ENCODE measurements around the gene CD84. TPM values are rescaled to one million over a fixed set of nuclear protein-coding genes. Genes with fewer than 3 reads are reported as not detected.

The CD84 gene
- polyA plus RNA-seq, 3 donors = 14.5 to 33.5 (median 31.8) TPM

DNA sequence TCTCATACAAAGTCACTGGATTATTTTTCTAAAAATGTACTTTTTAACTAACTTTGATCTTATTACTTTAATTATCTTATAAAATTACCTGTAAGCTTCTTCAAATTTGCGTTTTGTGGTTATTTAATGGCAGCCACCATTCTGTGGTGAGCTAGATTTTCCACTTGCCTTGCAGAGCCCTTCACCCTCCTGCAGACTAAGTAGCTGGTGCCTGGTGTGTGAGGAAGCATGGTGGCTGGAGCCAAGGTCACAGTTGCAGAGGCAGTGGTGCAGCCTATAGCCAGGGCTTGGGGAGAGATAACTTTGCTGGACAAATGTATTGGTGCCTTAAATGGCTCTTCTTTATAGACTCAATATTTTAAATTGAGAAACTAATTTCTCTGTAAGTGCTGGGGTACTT lies 11.2 kb upstream of the CD84 start:
- Histone ChIP-seq H3K4me2 (replicated peaks; ENCODE audit: extremely low read depth, low read length, poor library complexity, severe bottlenecking) (no peak overlapping the region), H3K9ac (ENCODE audit: insufficient read depth, low read length, poor library complexity, severe bottlenecking) (no peak overlapping the region), H3K27ac (ENCODE audit: low read depth in 1 of 2, low read length in 2 of 2) (no peak overlapping the region), H3K4me1 (ENCODE audit: control insufficient read depth in 1 of 2, insufficient read depth in 2 of 2, low read length in 2 of 2) (peaks cover 9 to 31% of the 10 kb centered on the region in 2 donors), H2AFZ (ENCODE audit: insufficient read depth, low read depth, low read length, poor library complexity, severe bottlenecking) (no peak overlapping the region), H3K27me3 (ENCODE audit: control insufficient read depth in 2 of 2, insufficient read depth in 2 of 2, low read length in 2 of 2) (no peaks in the 10 kb centered on the region), H3K79me2 (ENCODE audit: insufficient read depth, low read length) (no peaks in the 10 kb centered on the region), H3K4me3 (replicated peaks in 1 of 3; ENCODE audit: low read depth in 2 of 3, low read length in 3 of 3) (no peak overlapping the region), H4K20me1 (ENCODE audit: insufficient read depth, low read length) (no peaks in the 10 kb centered on the region), H3K9me3 (replicated peaks in 1 of 2; ENCODE audit: control insufficient read depth in 1 of 2, insufficient read depth in 1 of 2, low read length in 2 of 2) (no peaks in the 10 kb centered on the region), H3K36me3 (replicated peaks in 1 of 2; ENCODE audit: control insufficient read depth in 1 of 2, insufficient read depth in 2 of 2, low read length in 2 of 2) (no peaks in the 10 kb centered on the region)
- Mint-ChIP-seq H3K27me3 (ENCODE audit: low read depth in 3 of 3) (peaks cover 1 to 2% (median 2%) of the 10 kb centered on the region in 3 donors), H3K36me3 (peaks cover 4% of the 10 kb centered on the region in 2 donors), H3K4me3 (no peak overlapping the region), H3K4me1 (peaks cover 36% of the 10 kb centered on the region), H3K9me3 (peaks cover 8 to 15% (median 11%) of the 10 kb centered on the region in 7 donors), H3K27ac (no peak overlapping the region)
- TF ChIP-seq, protein P1, sequence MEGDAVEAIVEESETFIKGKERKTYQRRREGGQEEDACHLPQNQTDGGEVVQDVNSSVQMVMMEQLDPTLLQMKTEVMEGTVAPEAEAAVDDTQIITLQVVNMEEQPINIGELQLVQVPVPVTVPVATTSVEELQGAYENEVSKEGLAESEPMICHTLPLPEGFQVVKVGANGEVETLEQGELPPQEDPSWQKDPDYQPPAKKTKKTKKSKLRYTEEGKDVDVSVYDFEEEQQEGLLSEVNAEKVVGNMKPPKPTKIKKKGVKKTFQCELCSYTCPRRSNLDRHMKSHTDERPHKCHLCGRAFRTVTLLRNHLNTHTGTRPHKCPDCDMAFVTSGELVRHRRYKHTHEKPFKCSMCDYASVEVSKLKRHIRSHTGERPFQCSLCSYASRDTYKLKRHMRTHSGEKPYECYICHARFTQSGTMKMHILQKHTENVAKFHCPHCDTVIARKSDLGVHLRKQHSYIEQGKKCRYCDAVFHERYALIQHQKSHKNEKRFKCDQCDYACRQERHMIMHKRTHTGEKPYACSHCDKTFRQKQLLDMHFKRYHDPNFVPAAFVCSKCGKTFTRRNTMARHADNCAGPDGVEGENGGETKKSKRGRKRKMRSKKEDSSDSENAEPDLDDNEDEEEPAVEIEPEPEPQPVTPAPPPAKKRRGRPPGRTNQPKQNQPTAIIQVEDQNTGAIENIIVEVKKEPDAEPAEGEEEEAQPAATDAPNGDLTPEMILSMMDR (IDR thresholded peaks at IDR 0.05) = no peak
- no CpG with 5 or more reads among the region's 1 CpG for WGBS (ENCODE audit: insufficient coverage)
- intact Hi-C loops (cut with micrococcal nuclease) = no loop called here
- no peak for DNase-seq

DNA sequence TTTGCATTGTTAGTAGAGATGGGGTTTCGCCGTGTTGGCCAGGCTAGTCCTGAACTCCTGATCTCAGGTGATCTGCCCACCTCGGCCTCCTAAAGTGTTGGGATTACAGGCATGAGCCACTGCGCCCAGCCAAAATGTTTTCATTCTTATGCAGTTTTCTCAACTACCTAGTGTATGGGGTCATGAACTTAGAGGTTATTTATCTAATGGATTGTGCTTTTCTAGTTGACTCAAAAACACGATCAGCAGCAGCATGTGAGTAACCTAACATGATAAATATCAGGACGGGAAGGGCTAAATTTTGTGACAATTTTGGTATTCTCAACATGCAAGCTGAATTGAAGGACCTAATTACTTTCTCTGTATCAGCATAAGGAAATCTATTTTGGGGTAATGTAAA lies 9.2 kb upstream of the CD84 start:
- Histone ChIP-seq H3K36me3 (replicated peaks in 1 of 2; ENCODE audit: control insufficient read depth in 1 of 2, insufficient read depth in 2 of 2, low read length in 2 of 2) (no peaks in the 10 kb centered on the region), H3K9ac (ENCODE audit: insufficient read depth, low read length, poor library complexity, severe bottlenecking) (no peak overlapping the region), H3K79me2 (ENCODE audit: insufficient read depth, low read length) (no peaks in the 10 kb centered on the region), H3K4me2 (replicated peaks; ENCODE audit: extremely low read depth, low read length, poor library complexity, severe bottlenecking) (no peak overlapping the region), H3K4me1 (ENCODE audit: control insufficient read depth in 1 of 2, insufficient read depth in 2 of 2, low read length in 2 of 2) (peaks cover 9 to 31% of the 10 kb centered on the region in 2 donors), H3K27me3 (ENCODE audit: control insufficient read depth in 2 of 2, insufficient read depth in 2 of 2, low read length in 2 of 2) (no peaks in the 10 kb centered on the region), H2AFZ (ENCODE audit: insufficient read depth, low read depth, low read length, poor library complexity, severe bottlenecking) (no peak overlapping the region), H4K20me1 (ENCODE audit: insufficient read depth, low read length) (no peaks in the 10 kb centered on the region), H3K9me3 (replicated peaks in 1 of 2; ENCODE audit: control insufficient read depth in 1 of 2, insufficient read depth in 1 of 2, low read length in 2 of 2) (no peaks in the 10 kb centered on the region), H3K4me3 (replicated peaks in 1 of 3; ENCODE audit: low read depth in 2 of 3, low read length in 3 of 3) (no peak overlapping the region), H3K27ac (ENCODE audit: low read depth in 1 of 2, low read length in 2 of 2) (no peak overlapping the region)
- peak overlapping the region in 1 of 7 donors; percentile 74 for H3K27ac Mint-ChIP-seq
- H3K4me1 Mint-ChIP-seq = peaks cover 33% of the 10 kb centered on the region
- 83% methylated on average over 1 of the region's 6 CpGs for WGBS (ENCODE audit: insufficient coverage)
- H3K4me3 Mint-ChIP-seq = no peak overlapping the region
- TF ChIP-seq, protein P1 (IDR thresholded peaks at IDR 0.05) = no peak
- DNase-seq = no peak
- intact Hi-C loops (cut with micrococcal nuclease) = no loop called here
- peaks cover 0 to 4% of the 10 kb centered on the region in 2 donors for H3K36me3 Mint-ChIP-seq
- peaks cover 2 to 8% (median 8%) of the 10 kb centered on the region in 7 donors for H3K9me3 Mint-ChIP-seq
- no peaks in the 10 kb centered on the region for H3K27me3 Mint-ChIP-seq (ENCODE audit: low read depth in 3 of 3)

Measured in CD14-positive monocyte (primary cell).